ENCODE data around the gene SNRNP200. TPM values are rescaled to one million over a fixed set of nuclear protein-coding genes. Genes with fewer than 3 reads are reported as not detected.

Gene SNRNP200
- total and polyA plus RNA-seq, 2 donors (not counting 1 experiment from before 2014, with no cell fraction given), result 211 to 216 TPM

- Mint-ChIP-seq H3K27ac (no peak overlapping the region), H3K9me3 (ENCODE audit: insufficient read depth) (no peaks in the 10 kb centered on the region), H3K4me1 (peaks cover 30% of the 10 kb centered on the region), H3K27me3 (no peaks in the 10 kb centered on the region), H3K4me3 (no peak overlapping the region)
- H4K20me1 ChIP-seq (ENCODE audit: control insufficient read depth, insufficient read depth, low read length, poor library complexity, severe bottlenecking), result no peaks in the 10 kb centered on the region
- no peaks in the 10 kb centered on the region for H3K9me3 ChIP-seq (ENCODE audit: control extremely low read depth in 1 of 3, control insufficient read depth in 2 of 3, insufficient read depth in 1 of 3, low read length in 2 of 3)
- no peak overlapping the region for H3K4me3 ChIP-seq (ENCODE audit: control extremely low read depth in 1 of 5, extremely low read depth in 1 of 5, insufficient read depth in 1 of 5, low read depth in 2 of 5, low read length in 4 of 5)
- TF ChIP-seq EZH2 (IDR thresholded peaks at IDR 0.05; ENCODE audit: borderline replicate concordance, insufficient read depth, low read depth, low read length, poor library complexity, severe bottlenecking) (no peak), CTCF (IDR thresholded peaks at IDR 0.05) (no peak)
- peaks cover 7 to 23% of the 10 kb centered on the region in 2 donors for H3K4me1 ChIP-seq (ENCODE audit: control insufficient read depth in 2 of 2, insufficient read depth in 2 of 2, low read length in 2 of 2)
- ATAC-seq (ENCODE audit: low read depth) (no peak), DNase-seq (no peak)
- H2AFZ ChIP-seq (ENCODE audit: insufficient read depth, low read depth, low read length, poor library complexity, severe bottlenecking), result no peak overlapping the region
- H3K27ac ChIP-seq (ENCODE audit: low read length in 2 of 2), result no peak overlapping the region
- no peak overlapping the region for H3K4me2 ChIP-seq (replicated peaks; ENCODE audit: low read depth, low read length, poor library complexity, severe bottlenecking)
- H3K36me3 ChIP-seq (replicated peaks in 1 of 2; ENCODE audit: control extremely low read depth in 1 of 2, control insufficient read depth in 1 of 2, extremely low read depth in 1 of 2, insufficient read depth in 2 of 2, low read length in 1 of 2), result no peaks in the 10 kb centered on the region
- POLR2A ChIA-PET, result interaction anchor here (0.7 kb wide), 1 partner anchor 163 kb away, joined by 6 read pairs; no protein-coding TSS in a partner anchor
- no peaks in the 10 kb centered on the region for H3K27me3 ChIP-seq (replicated peaks in 1 of 4; ENCODE audit: control extremely low read depth in 1 of 4, control insufficient read depth in 3 of 4, insufficient read depth in 4 of 4, low read length in 3 of 4)
- CTCF ChIA-PET, result no interaction called here
- peaks cover 3% of the 10 kb centered on the region for H3K79me2 ChIP-seq (ENCODE audit: control insufficient read depth, insufficient read depth, low read length)
- WGBS (ENCODE audit: insufficient coverage), result 100% methylated on average over 1 of the region's 1 CpG
- intact Hi-C loops (cut with micrococcal nuclease), result no loop called here
- H3K9ac ChIP-seq (ENCODE audit: low read length), result no peak overlapping the region
Observed at GRCh38 chr2:96347395-96347794, 42.0 kb upstream of the SNRNP200 start.

GRCh38 chr2:96345868-96346462 lies 40.6 kb upstream of the SNRNP200 start:
- TF ChIP-seq CTCF (IDR thresholded peaks at IDR 0.05) (no peak), EZH2 (IDR thresholded peaks at IDR 0.05; ENCODE audit: borderline replicate concordance, insufficient read depth, low read depth, low read length, poor library complexity, severe bottlenecking) (no peak)
- Histone ChIP-seq H3K27me3 (replicated peaks in 1 of 4; ENCODE audit: control extremely low read depth in 1 of 4, control insufficient read depth in 3 of 4, insufficient read depth in 4 of 4, low read length in 3 of 4) (no peaks in the 10 kb centered on the region), H2AFZ (ENCODE audit: insufficient read depth, low read depth, low read length, poor library complexity, severe bottlenecking) (no peak overlapping the region), H4K20me1 (ENCODE audit: control insufficient read depth, insufficient read depth, low read length, poor library complexity, severe bottlenecking) (no peaks in the 10 kb centered on the region), H3K4me2 (replicated peaks; ENCODE audit: low read depth, low read length, poor library complexity, severe bottlenecking) (no peak overlapping the region), H3K4me3 (ENCODE audit: control extremely low read depth in 1 of 5, extremely low read depth in 1 of 5, insufficient read depth in 1 of 5, low read depth in 2 of 5, low read length in 4 of 5) (no peak overlapping the region), H3K36me3 (replicated peaks in 1 of 2; ENCODE audit: control extremely low read depth in 1 of 2, control insufficient read depth in 1 of 2, extremely low read depth in 1 of 2, insufficient read depth in 2 of 2, low read length in 1 of 2) (no peaks in the 10 kb centered on the region), H3K9ac (ENCODE audit: low read length) (no peak overlapping the region), H3K27ac (ENCODE audit: low read length in 2 of 2) (no peak overlapping the region), H3K9me3 (ENCODE audit: control extremely low read depth in 1 of 3, control insufficient read depth in 2 of 3, insufficient read depth in 1 of 3, low read length in 2 of 3) (no peaks in the 10 kb centered on the region), H3K4me1 (ENCODE audit: control insufficient read depth in 2 of 2, insufficient read depth in 2 of 2, low read length in 2 of 2) (peaks cover 7 to 26% of the 10 kb centered on the region in 2 donors), H3K79me2 (ENCODE audit: control insufficient read depth, insufficient read depth, low read length) (peaks cover 10% of the 10 kb centered on the region)
- Mint-ChIP-seq H3K27me3 (no peaks in the 10 kb centered on the region), H3K4me1 (peaks cover 42% of the 10 kb centered on the region), H3K9me3 (ENCODE audit: insufficient read depth) (no peaks in the 10 kb centered on the region), H3K27ac (no peak overlapping the region), H3K4me3 (no peak overlapping the region)
- DNase-seq, result no peak
- ChIA-PET POLR2A (interaction anchor here (1.2 to 1.7 kb wide), 2 partner anchors 10 to 25 kb away, joined by 4 to 6 read pairs; partner anchors contain the start of gene NCAPH), CTCF (interaction anchor here (0.6 to 2.7 kb wide), 6 partner anchors 22 to 44 kb away, joined by 3 to 7 read pairs (median 3); partner anchors contain the start of gene SNRNP200)
- intact Hi-C loops (cut with micrococcal nuclease), result loop anchor here (2.0 kb wide), 1 partner anchor 41 kb away; the partner anchor contains the start of gene SNRNP200
- 100% methylated on average over 6 of the region's 6 CpGs for WGBS (ENCODE audit: insufficient coverage)
- no peak for ATAC-seq (ENCODE audit: low read depth)
